Dendritic cell treated with granulocyte-macrophage colony-stimulating factor and Interleukin-4, amounts not matched to agents 40 ng/mL and 50 ng/mL, for 4 days (primary cell): ENCODE measurements around the gene SCARF2.

Experiments
- H3K27ac Mint-ChIP-seq: one replicate; pipeline ENCODE4 v1.8.0; 2022; ENCODE audit warnings: mild to moderate bottlenecking, mixed read lengths
- H3K27me3 Mint-ChIP-seq: one replicate; pipeline ENCODE4 v1.8.0; 2022; ENCODE audit warnings: mild to moderate bottlenecking, mixed read lengths
- H3K36me3 Mint-ChIP-seq: one replicate; pipeline ENCODE4 v1.8.0; 2022; ENCODE audit warnings: low read depth, mixed read lengths
- H3K4me1 Mint-ChIP-seq: one replicate; pipeline ENCODE4 v1.8.0; 2022; ENCODE audit warnings: low read depth, mixed read lengths
- H3K4me3 Mint-ChIP-seq: one replicate; pipeline ENCODE4 v1.8.0; 2022; ENCODE audit warnings: mild to moderate bottlenecking, moderate library complexity, mixed read lengths
- H3K9me3 Mint-ChIP-seq: one replicate; pipeline ENCODE4 v1.8.0; 2022; ENCODE audit warnings: mixed read lengths
- intact Hi-C: fragments of 100-400 bp; cut with micrococcal nuclease; formaldehyde crosslinking; loops from one replicate; pipeline ENCODE4 v1.15.0; 2022

SCARF2 gene

GRCh38 chr22:20408891-20409290 is 28.7 kb downstream of the SCARF2 start:
- Mint-ChIP-seq H3K27ac (no peak overlapping the region), H3K4me1 (peaks cover 6% of the 10 kb centered on the region), H3K4me3 (no peak overlapping the region), H3K27me3 (no peaks in the 10 kb centered on the region), H3K36me3 (peaks cover 33% of the 10 kb centered on the region), H3K9me3 (no peaks in the 10 kb centered on the region)
- intact Hi-C loops, result no loop called here

GRCh38 chr22:20407829-20408228 is 29.8 kb downstream of the SCARF2 start:
- Mint-ChIP-seq H3K4me3 (no peak overlapping the region), H3K9me3 (no peaks in the 10 kb centered on the region), H3K4me1 (peaks cover 2% of the 10 kb centered on the region), H3K36me3 (peaks cover 43% of the 10 kb centered on the region), H3K27me3 (no peaks in the 10 kb centered on the region), H3K27ac (no peak overlapping the region)
- intact Hi-C loops, result no loop called here

GRCh38 chr22:20406686-20407408 is 30.8 kb downstream of the SCARF2 start:
- no peak overlapping the region for H3K27ac Mint-ChIP-seq
- no peaks in the 10 kb centered on the region for H3K9me3 Mint-ChIP-seq
- H3K27me3 Mint-ChIP-seq, result no peaks in the 10 kb centered on the region
- no peak overlapping the region for H3K4me3 Mint-ChIP-seq
- H3K4me1 Mint-ChIP-seq, result no peaks in the 10 kb centered on the region
- intact Hi-C loops, result no loop called here
- H3K36me3 Mint-ChIP-seq, result peaks cover 45% of the 10 kb centered on the region

- Mint-ChIP-seq H3K4me3 (no peak overlapping the region), H3K27me3 (no peaks in the 10 kb centered on the region), H3K9me3 (no peaks in the 10 kb centered on the region), H3K4me1 (no peaks in the 10 kb centered on the region), H3K36me3 (peaks cover 52% of the 10 kb centered on the region), H3K27ac (no peak overlapping the region)
- intact Hi-C loops, result no loop called here
Observed at GRCh38 chr22:20405931-20406685, 31.5 kb downstream of the SCARF2 start.

GRCh38 chr22:20405291-20405930 is 32.2 kb downstream of the SCARF2 start:
- no peaks in the 10 kb centered on the region for H3K27me3 Mint-ChIP-seq
- H3K4me1 Mint-ChIP-seq, result no peaks in the 10 kb centered on the region
- no peaks in the 10 kb centered on the region for H3K9me3 Mint-ChIP-seq
- H3K36me3 Mint-ChIP-seq, result peaks cover 59% of the 10 kb centered on the region
- no peak overlapping the region for H3K27ac Mint-ChIP-seq
- no peak overlapping the region for H3K4me3 Mint-ChIP-seq
- intact Hi-C loops, result no loop called here

GRCh38 chr22:20404881-20405280 is 32.7 kb downstream of the SCARF2 start:
- Mint-ChIP-seq H3K36me3 (peaks cover 59% of the 10 kb centered on the region), H3K27ac (no peak overlapping the region), H3K9me3 (no peaks in the 10 kb centered on the region), H3K4me3 (no peak overlapping the region), H3K4me1 (no peaks in the 10 kb centered on the region), H3K27me3 (no peaks in the 10 kb centered on the region)
- intact Hi-C loops, result no loop called here

GRCh38 chr22:20403779-20404140 is 33.9 kb downstream of the SCARF2 start:
- no peak overlapping the region for H3K27ac Mint-ChIP-seq
- no peak overlapping the region for H3K4me3 Mint-ChIP-seq
- H3K4me1 Mint-ChIP-seq, result no peaks in the 10 kb centered on the region
- intact Hi-C loops, result no loop called here
- no peaks in the 10 kb centered on the region for H3K9me3 Mint-ChIP-seq
- H3K27me3 Mint-ChIP-seq, result no peaks in the 10 kb centered on the region
- H3K36me3 Mint-ChIP-seq, result peaks cover 59% of the 10 kb centered on the region

- Mint-ChIP-seq H3K27me3 (no peaks in the 10 kb centered on the region), H3K27ac (no peak overlapping the region), H3K4me3 (no peak overlapping the region), H3K4me1 (no peaks in the 10 kb centered on the region), H3K9me3 (no peaks in the 10 kb centered on the region), H3K36me3 (peaks cover 59% of the 10 kb centered on the region)
- intact Hi-C loops, result no loop called here
Observed at GRCh38 chr22:20402960-20403778, 34.5 kb downstream of the SCARF2 start.

- Mint-ChIP-seq H3K27ac (no peak overlapping the region), H3K27me3 (no peaks in the 10 kb centered on the region)
- intact Hi-C loops, result no loop called here
Observed at GRCh38 chr22:20401376-20402014, 36.1 kb downstream of the SCARF2 start.

GRCh38 chr22:20400606-20401375 is 36.8 kb downstream of the SCARF2 start:
- peaks cover 51% of the 10 kb centered on the region for H3K36me3 Mint-ChIP-seq
- H3K27ac Mint-ChIP-seq, result no peak overlapping the region
- intact Hi-C loops, result no loop called here
- H3K4me3 Mint-ChIP-seq, result no peak overlapping the region
- H3K4me1 Mint-ChIP-seq, result peaks cover 10% of the 10 kb centered on the region
- no peaks in the 10 kb centered on the region for H3K9me3 Mint-ChIP-seq
- no peaks in the 10 kb centered on the region for H3K27me3 Mint-ChIP-seq

More at GRCh38 chr22:20401376-20402014, 36.1 kb downstream of the SCARF2 start:
- no peaks in the 10 kb centered on the region for H3K9me3 Mint-ChIP-seq
- H3K4me1 Mint-ChIP-seq, result peaks cover 3% of the 10 kb centered on the region
- H3K36me3 Mint-ChIP-seq, result peaks cover 58% of the 10 kb centered on the region
- H3K4me3 Mint-ChIP-seq, result no peak overlapping the region

- H3K27ac Mint-ChIP-seq, result no peak overlapping the region
- no peaks in the 10 kb centered on the region for H3K27me3 Mint-ChIP-seq
- H3K9me3 Mint-ChIP-seq, result no peaks in the 10 kb centered on the region
- peaks cover 44% of the 10 kb centered on the region for H3K36me3 Mint-ChIP-seq
- peaks cover 18% of the 10 kb centered on the region for H3K4me1 Mint-ChIP-seq
- no peak overlapping the region for H3K4me3 Mint-ChIP-seq
- intact Hi-C loops, result no loop called here
Observed at GRCh38 chr22:20399866-20400605, 37.6 kb downstream of the SCARF2 start.

- H3K4me3 Mint-ChIP-seq, result no peak overlapping the region
- no peaks in the 10 kb centered on the region for H3K9me3 Mint-ChIP-seq
Observed at GRCh38 chr22:20398420-20398819, 39.2 kb downstream of the SCARF2 start.

More at GRCh38 chr22:20398420-20398819, 39.2 kb downstream of the SCARF2 start:
- Mint-ChIP-seq H3K27me3 (no peaks in the 10 kb centered on the region), H3K27ac (no peak overlapping the region), H3K36me3 (peaks cover 37% of the 10 kb centered on the region), H3K4me1 (peaks cover 31% of the 10 kb centered on the region)
- intact Hi-C loops, result no loop called here
